Progenitor cell of endocrine pancreas (in vitro differentiated cells): ENCODE measurements around the gene FGFR2. TPM values are rescaled to one million over a fixed set of nuclear protein-coding genes. Genes with fewer than 3 reads are reported as not detected.

Experiments
- DNase-seq: peaks from one replicate; pipeline ENCODE4 v3.0.0; 2021; ENCODE audit warnings: low spot score; ENCODE audit not compliant: unreplicated experiment
- H3K27ac Mint-ChIP-seq: 2 replicates; pipeline ENCODE4 v1.8.0; 2021; ENCODE audit warnings: mild to moderate bottlenecking, moderate library complexity, mixed read lengths
- H3K27me3 Mint-ChIP-seq: 2 replicates; pipeline ENCODE4 v1.8.0; 2021; ENCODE audit warnings: mixed read lengths
- H3K36me3 Mint-ChIP-seq: 2 replicates; pipeline ENCODE4 v1.8.0; 2022; ENCODE audit warnings: mixed read lengths; ENCODE audit not compliant: insufficient read depth
- H3K4me1 Mint-ChIP-seq: 2 replicates; pipeline ENCODE4 v1.8.0; 2021; ENCODE audit warnings: low read depth, mixed read lengths
- H3K4me3 Mint-ChIP-seq: 2 replicates; pipeline ENCODE4 v1.8.0; 2021; ENCODE audit warnings: low read depth, mild to moderate bottlenecking, moderate library complexity, mixed read lengths
- H3K9me3 Mint-ChIP-seq: 2 replicates; pipeline ENCODE4 v1.8.0; 2021; ENCODE audit warnings: low read depth, mixed read lengths
- total RNA-seq: library from RNA; stranded (reverse); gene quantifications from 2 replicates; pipeline ENCODE4 v1.2.1, GENCODE V29; 2021
- TF ChIP-seq, protein P1 (sequence below): fragments of 200-600 bp; sonication (generic); IDR thresholded peaks from one replicate; pipeline ENCODE4 v1.5.0; 2021; ENCODE audit warnings: antibody characterized with exemption, mild to moderate bottlenecking; ENCODE audit not compliant: unreplicated experiment

Gene FGFR2
- total RNA-seq, 1 donor from 2014 or later = 146 TPM

DNA sequence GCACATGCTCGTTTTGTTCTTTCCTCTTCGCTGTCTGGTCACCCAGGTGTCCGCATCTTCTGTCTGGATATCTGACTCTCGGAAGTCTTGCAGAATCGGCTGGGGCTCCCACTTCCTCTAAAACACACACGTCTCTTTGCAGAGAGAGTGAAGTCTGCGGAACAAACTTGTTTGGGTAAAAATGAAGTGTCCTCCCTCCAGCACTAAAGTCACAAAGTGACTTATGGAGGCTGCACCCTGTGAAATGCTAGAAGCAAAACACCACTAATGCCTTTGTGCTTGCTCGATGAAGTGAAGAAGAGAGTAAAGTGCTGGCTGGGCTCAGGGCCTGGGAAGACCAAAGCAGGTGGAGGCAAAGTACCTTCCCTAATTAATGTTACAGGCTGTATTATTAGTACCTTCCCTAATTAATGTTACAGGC, 71.4 kb downstream of the FGFR2 start:
- Mint-ChIP-seq H3K4me1 (peaks cover 82% of the 10 kb centered on the region), H3K9me3 (no peaks in the 10 kb centered on the region), H3K4me3 (no peak overlapping the region), H3K27me3 (no peaks in the 10 kb centered on the region), H3K27ac (peak overlapping the region; percentile 94), H3K36me3 (peaks cover 25% of the 10 kb centered on the region)
- no peak for DNase-seq
- TF ChIP-seq, protein P1, sequence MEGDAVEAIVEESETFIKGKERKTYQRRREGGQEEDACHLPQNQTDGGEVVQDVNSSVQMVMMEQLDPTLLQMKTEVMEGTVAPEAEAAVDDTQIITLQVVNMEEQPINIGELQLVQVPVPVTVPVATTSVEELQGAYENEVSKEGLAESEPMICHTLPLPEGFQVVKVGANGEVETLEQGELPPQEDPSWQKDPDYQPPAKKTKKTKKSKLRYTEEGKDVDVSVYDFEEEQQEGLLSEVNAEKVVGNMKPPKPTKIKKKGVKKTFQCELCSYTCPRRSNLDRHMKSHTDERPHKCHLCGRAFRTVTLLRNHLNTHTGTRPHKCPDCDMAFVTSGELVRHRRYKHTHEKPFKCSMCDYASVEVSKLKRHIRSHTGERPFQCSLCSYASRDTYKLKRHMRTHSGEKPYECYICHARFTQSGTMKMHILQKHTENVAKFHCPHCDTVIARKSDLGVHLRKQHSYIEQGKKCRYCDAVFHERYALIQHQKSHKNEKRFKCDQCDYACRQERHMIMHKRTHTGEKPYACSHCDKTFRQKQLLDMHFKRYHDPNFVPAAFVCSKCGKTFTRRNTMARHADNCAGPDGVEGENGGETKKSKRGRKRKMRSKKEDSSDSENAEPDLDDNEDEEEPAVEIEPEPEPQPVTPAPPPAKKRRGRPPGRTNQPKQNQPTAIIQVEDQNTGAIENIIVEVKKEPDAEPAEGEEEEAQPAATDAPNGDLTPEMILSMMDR = no peak

DNA sequence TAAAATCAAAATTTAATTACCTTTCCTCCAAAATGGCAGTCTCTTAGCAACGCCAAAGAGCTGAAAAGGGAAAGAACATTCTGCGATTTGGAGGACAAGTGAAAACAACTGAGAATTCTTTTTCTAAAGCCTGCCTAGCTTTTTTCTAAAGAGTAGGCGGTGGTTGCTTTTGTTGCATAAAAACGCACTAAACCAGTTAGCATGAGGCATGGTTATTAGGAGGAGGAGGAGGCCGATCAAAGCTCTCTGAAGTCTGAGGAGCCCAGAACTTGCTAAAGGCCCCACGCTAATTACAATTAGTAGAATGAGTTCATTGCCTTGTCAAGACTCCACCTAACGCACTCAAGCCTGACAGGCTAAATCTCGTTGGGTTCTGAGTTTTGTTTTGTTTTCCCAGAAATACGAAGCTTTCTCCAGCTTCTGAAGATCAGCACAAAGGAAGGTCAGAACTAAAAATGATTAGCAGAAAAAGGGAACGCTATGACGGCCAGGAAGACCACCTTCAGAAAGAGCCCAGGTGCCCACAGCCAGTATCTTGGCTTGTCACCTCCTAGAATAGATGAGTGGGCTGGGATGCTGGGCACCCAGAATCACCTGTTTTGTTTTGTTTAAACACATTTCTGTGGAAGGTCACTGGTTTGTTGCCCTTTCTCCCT, 72.0 kb downstream of the FGFR2 start:
- DNase-seq = no peak
- TF ChIP-seq, protein P1 = no peak
- Mint-ChIP-seq H3K4me1 (peaks cover 78% of the 10 kb centered on the region), H3K27ac (peak overlapping the region; percentile 94), H3K27me3 (no peaks in the 10 kb centered on the region), H3K9me3 (peaks cover 2% of the 10 kb centered on the region), H3K4me3 (no peak overlapping the region), H3K36me3 (peaks cover 29% of the 10 kb centered on the region)

DNA sequence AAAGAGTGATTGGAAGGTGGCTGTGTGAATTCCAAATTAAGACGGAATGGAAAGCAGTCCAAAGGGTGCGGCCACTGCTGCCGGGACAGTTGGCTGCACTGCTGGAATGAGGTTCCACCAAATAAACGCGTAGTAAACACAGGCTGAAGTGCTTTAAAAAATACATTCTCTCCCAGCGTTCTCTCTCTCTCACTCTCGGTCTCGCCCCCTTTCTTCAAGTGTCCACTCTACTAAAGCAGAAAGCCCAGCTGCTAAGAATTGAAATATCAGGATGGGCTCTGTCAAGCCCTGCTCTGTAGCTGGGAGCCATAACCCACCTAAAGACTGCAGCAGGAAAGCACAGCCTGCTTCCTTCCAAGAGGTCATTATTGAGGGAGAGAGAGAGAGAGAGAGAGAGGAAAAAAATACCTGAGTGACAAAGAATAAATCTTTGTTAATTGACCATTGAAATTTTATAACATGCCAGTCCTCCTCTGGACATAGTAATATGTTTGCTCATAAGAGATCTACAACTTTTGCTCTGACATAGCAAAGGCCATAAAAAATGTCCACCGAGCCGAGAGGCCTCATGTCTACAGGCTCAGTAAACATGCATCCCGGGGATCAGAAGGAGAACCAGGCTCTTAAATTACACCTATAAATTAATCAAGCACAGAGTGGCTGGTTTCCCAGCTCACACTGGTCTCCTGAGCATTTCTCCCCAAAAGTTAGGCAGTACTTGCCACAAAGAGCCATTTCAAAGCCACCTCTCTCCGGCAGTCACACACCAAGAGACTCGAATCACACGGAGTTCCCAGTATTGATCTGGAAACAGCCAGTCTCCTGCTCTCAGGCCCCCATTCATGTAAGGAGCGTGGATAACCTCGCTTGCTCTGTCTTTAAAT, 72.8 kb downstream of the FGFR2 start:
- Mint-ChIP-seq H3K4me1 (peaks cover 70% of the 10 kb centered on the region), H3K27me3 (no peaks in the 10 kb centered on the region), H3K9me3 (peaks cover 2% of the 10 kb centered on the region), H3K4me3 (peak overlapping the region; percentile 17), H3K27ac (peak overlapping the region; percentile 94), H3K36me3 (peaks cover 31% of the 10 kb centered on the region)
- TF ChIP-seq, protein P1 = no peak
- no peak for DNase-seq

DNA sequence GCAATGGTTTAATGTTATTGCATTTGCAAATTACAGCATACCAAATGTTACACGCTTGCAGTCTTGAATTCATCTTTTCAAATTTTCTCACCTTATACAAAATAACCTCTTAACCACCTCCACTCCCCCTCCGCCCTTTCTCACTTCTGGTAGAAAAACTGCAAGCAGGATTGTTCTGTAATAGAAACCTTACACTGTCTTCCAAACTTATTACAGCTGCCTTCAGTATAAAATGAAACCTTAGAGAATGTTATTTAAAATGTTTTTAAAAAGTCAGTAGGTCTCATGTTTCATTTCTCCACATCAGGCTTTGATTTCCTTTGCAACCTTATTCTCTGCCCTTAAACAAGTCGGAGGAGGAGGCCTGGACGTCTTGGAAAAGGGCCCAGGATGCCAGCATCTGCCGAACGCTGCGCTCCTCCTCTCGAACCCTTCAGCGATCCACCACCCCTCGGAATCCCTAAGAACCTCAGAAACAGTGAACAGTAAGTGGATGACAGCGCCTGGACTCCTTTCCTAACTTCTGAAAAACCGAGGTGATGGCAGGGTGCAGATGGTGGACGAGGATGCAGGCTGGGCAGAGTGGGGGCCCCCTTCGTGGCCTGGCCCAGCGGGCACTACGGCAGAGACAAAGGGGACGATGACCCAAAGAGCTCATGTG, 74.0 kb downstream of the FGFR2 start:
- peaks cover 2% of the 10 kb centered on the region for H3K9me3 Mint-ChIP-seq
- H3K36me3 Mint-ChIP-seq = peaks cover 31% of the 10 kb centered on the region
- no peak overlapping the region for H3K4me3 Mint-ChIP-seq
- peaks cover 59% of the 10 kb centered on the region for H3K4me1 Mint-ChIP-seq
- DNase-seq = no peak
- H3K27me3 Mint-ChIP-seq = no peaks in the 10 kb centered on the region
- TF ChIP-seq, protein P1 = no peak
- peak overlapping the region; percentile 69 for H3K27ac Mint-ChIP-seq

DNA sequence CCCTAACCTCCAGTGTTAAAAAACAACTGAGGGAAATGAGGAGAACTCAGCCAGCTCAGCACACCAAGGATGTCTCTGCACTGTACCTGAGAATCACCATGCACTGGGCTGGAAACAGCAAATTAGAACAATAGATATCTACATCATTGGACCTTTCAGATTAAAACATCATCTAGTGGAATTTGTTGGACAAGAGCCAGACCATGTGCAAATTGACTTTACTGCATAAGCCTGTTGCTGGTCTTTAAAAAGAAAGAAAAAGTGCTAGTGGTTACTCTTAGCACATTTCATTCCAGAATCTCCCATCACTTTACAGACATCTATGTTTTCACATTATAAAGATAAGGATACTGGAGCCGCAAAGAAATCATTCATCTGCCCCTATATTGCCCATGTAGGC, 75.4 kb downstream of the FGFR2 start:
- DNase-seq = no peak
- Mint-ChIP-seq H3K27ac (peak overlapping the region; percentile 69), H3K4me1 (peaks cover 51% of the 10 kb centered on the region), H3K36me3 (peaks cover 42% of the 10 kb centered on the region), H3K9me3 (peaks cover 2% of the 10 kb centered on the region), H3K4me3 (no peak overlapping the region), H3K27me3 (no peaks in the 10 kb centered on the region)
- TF ChIP-seq, protein P1 = no peak
